Chondrocyte (in vitro differentiated cells): Measurements from ENCODE around the gene MED17. TPM values are rescaled to one million over a fixed set of nuclear protein-coding genes. Genes with fewer than 3 reads are reported as not detected.

Source experiments
- DNase-seq: peaks from one replicate; pipeline ENCODE4 v3.0.0; 2021; ENCODE audit warnings: mixed read lengths, low spot score
- H3K27ac Mint-ChIP-seq: one replicate; pipeline ENCODE4 v1.8.0; 2021; ENCODE audit warnings: mild to moderate bottlenecking, moderate library complexity, mixed read lengths; ENCODE audit not compliant: unreplicated experiment
- H3K27me3 Mint-ChIP-seq: 2 replicates; pipeline ENCODE4 v1.8.0; 2021; ENCODE audit warnings: low read depth, mixed read lengths
- H3K36me3 Mint-ChIP-seq: 2 replicates; pipeline ENCODE4 v1.8.0; 2021; ENCODE audit warnings: low read depth, mixed read lengths
- H3K4me1 Mint-ChIP-seq: 2 replicates; pipeline ENCODE4 v1.8.0; 2021; ENCODE audit warnings: low read depth, mild to moderate bottlenecking, mixed read lengths
- H3K4me3 Mint-ChIP-seq: one replicate; pipeline ENCODE4 v1.8.0; 2021; ENCODE audit warnings: mild to moderate bottlenecking, moderate library complexity, mixed read lengths; ENCODE audit not compliant: unreplicated experiment
- H3K9me3 Mint-ChIP-seq: 2 replicates; pipeline ENCODE4 v1.8.0; 2021; ENCODE audit warnings: low read depth, mixed read lengths
- CTCF ChIP-seq: fragments of 200-600 bp; sonication (generic); IDR thresholded peaks from 2 replicates; pipeline ENCODE4 v1.5.0; 2021; ENCODE audit warnings: antibody characterized with exemption, mild to moderate bottlenecking, moderate library complexity
- total RNA-seq: library from RNA; stranded (reverse); gene quantifications from 3 replicates; pipeline ENCODE4 v1.2.1, GENCODE V29; 2021

Gene MED17
- total RNA-seq, 1 donor from 2014 or later = 28.1 TPM

- Mint-ChIP-seq H3K4me3 (no peak overlapping the region), H3K9me3 (no peaks in the 10 kb centered on the region), H3K36me3 (peaks cover 22% of the 10 kb centered on the region), H3K4me1 (no peaks in the 10 kb centered on the region), H3K27me3 (no peaks in the 10 kb centered on the region), H3K27ac (no peak overlapping the region)
- TF ChIP-seq CTCF = no peak
- DNase-seq = no peak
Measured at GRCh38 chr11:93761910-93762309, 22.2 kb upstream of the MED17 start.

- Mint-ChIP-seq H3K27ac (no peak overlapping the region), H3K4me3 (no peak overlapping the region), H3K9me3 (no peaks in the 10 kb centered on the region), H3K27me3 (no peaks in the 10 kb centered on the region), H3K36me3 (peaks cover 9% of the 10 kb centered on the region), H3K4me1 (no peaks in the 10 kb centered on the region)
- TF ChIP-seq CTCF = no peak
- no peak for DNase-seq
Measured at GRCh38 chr11:93765551-93765950, 18.5 kb upstream of the MED17 start.

- peaks cover 5% of the 10 kb centered on the region for H3K36me3 Mint-ChIP-seq
- H3K4me3 Mint-ChIP-seq = no peak overlapping the region
- no peak for DNase-seq
- TF ChIP-seq CTCF = no peak
- H3K27me3 Mint-ChIP-seq = no peaks in the 10 kb centered on the region
- H3K27ac Mint-ChIP-seq = no peak overlapping the region
- H3K4me1 Mint-ChIP-seq = no peaks in the 10 kb centered on the region
- H3K9me3 Mint-ChIP-seq = no peaks in the 10 kb centered on the region
Measured at GRCh38 chr11:93766504-93766903, 17.6 kb upstream of the MED17 start.

GRCh38 chr11:93767018-93767417, 17.1 kb upstream of the MED17 start:
- no peaks in the 10 kb centered on the region for H3K27me3 Mint-ChIP-seq
- H3K27ac Mint-ChIP-seq = no peak overlapping the region
- no peaks in the 10 kb centered on the region for H3K4me1 Mint-ChIP-seq
- H3K4me3 Mint-ChIP-seq = no peak overlapping the region
- no peak for TF ChIP-seq CTCF
- H3K9me3 Mint-ChIP-seq = no peaks in the 10 kb centered on the region
- DNase-seq = no peak
- peaks cover 5% of the 10 kb centered on the region for H3K36me3 Mint-ChIP-seq

- no peaks in the 10 kb centered on the region for H3K4me1 Mint-ChIP-seq
- H3K9me3 Mint-ChIP-seq = no peaks in the 10 kb centered on the region
- DNase-seq = no peak
- H3K36me3 Mint-ChIP-seq = peaks cover 2% of the 10 kb centered on the region
- no peak overlapping the region for H3K4me3 Mint-ChIP-seq
- H3K27ac Mint-ChIP-seq = no peak overlapping the region
- no peaks in the 10 kb centered on the region for H3K27me3 Mint-ChIP-seq
- TF ChIP-seq CTCF = no peak
Measured at GRCh38 chr11:93770160-93770559, 13.9 kb upstream of the MED17 start.
